HG03378 (cell line): ENCODE data around the gene CPNE4.
A peak's percentile ranks its signal among the peaks of the same experiment; 100 is the strongest.

Experiments used
- ATAC-seq: cut with Tn5 transposase; IDR thresholded peaks from one replicate; pipeline ENCODE4 v1.9.1; 2021; ENCODE audit warnings: mild to moderate bottlenecking, moderate library complexity; ENCODE audit not compliant: unreplicated experiment

The CPNE4 gene

DNA sequence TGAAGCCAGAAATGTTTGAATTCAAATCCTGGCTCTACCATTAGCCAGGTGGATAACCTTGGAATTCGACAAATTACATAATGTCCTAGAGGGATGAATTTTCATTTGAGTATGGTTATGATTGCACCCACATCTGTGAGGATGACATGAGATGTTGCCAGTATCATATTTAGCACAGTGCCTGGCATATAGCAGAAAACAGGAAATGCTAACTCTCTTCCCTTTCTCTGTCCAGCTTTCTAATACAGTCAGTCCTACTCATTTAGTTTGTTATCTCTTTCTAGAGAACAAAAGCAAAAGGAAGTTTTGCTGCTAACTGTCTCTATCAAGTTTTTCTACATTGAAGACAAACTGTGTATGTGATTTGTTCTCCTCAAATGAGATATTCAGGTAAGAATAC lies 231.7 kb downstream of the CPNE4 start:
- ATAC-seq, result no peak

DNA sequence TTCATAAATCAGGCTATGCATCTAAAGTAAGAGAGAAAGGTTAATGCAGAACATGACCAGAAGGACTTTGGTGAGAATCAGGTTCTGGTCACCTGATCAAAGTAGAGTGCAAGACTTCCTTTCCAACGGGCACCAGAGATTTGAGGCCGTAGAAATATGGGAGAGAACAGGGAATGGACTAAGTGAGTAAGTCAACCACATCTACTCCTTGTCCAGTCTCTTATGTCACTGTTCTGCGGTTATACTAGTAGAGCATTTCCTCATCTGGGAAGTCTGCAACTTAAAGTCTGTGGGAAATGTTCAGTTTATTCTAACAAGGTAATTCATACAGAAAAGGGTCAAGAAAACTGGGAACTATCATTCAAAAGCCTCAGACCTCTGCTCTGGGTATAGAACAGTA lies 232.8 kb downstream of the CPNE4 start:
- ATAC-seq, result no peak

DNA sequence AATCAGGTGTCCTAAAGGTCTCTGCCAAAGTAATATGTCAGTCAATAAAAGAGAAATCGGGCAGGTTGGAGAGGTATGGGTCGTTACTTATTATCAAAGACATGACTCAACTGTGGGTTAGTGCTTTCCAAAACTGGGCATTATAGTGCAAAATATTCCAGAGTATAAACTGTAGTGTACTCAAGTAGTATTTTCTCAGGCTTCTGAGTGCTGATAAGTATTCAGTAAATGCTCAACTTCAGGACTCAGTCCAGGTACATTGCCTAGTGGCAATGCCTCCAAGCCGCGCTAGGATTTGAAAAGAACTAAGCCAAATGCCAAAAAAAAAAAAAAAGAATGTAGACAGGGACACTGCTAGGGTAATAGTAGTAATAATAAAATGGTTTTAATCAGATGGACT lies 233.2 kb downstream of the CPNE4 start:
- no peak for ATAC-seq

DNA sequence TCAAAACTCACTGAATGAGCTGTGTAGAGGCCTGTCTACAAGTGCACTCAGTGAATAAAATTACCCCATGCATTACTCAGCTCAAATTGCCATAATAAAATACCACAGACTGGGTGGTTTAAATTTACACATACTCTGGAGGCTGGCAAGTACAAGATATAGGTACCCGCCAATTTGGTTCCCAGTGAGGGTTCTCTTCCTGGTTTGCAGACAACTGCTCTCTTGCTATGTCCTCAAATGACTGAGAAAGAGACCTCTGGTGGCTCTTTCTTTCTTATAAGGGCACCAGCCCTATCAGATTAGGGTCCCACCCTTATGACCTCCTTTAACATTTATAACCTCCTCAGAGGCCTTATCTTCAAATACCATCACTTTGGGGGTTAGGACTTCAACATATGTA lies 237.0 kb downstream of the CPNE4 start:
- ATAC-seq, result no peak

DNA sequence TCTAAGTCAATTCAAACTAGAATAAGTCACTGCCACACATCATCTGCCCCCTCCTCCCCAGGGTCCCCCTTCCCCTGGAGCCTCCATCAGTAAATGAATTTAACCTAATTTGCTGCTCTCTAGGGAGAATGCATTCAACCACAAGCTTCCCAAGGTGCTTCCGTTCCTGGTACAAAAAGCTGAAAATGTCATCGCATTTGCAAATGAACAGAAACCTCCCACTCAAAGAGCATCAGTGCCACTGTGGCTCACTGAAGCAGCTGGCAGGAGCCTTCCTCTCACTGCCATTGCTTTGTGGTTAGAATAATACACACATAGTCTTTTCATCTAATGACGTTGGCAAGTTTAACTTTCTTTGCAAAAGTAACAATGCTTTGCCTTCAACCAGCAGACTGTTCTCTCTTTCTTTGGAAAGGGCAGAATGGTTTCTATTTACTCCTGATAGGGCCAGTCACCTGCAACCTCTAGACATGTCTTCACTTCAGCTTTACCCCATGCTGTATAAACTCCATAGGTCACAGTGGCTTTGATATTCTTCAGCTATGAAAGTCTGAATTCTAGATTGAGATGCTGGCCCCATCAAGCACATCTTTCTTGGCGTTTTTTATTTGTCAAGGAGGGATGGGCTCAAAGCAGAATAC lies 238.1 kb downstream of the CPNE4 start:
- ATAC-seq, result peak; percentile 57

DNA sequence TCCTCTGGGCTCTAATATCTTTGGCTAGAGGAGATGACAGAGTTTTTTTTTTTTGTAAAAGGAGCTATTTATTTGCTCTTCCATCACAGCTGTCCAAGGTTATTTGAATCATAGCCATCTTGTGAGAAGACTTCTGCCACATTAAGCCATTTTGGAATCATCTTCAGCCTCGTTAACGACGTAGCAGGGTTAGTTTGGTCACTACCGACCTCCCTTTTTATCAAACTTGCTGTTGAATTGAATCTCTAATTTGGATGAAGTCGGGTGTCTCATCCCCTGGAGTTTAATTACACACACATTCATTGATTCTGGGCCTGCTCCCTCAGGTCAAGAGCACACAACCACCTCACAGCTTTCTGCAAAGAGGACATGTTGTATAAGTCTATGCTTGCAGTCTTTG lies 238.7 kb downstream of the CPNE4 start:
- no peak for ATAC-seq

DNA sequence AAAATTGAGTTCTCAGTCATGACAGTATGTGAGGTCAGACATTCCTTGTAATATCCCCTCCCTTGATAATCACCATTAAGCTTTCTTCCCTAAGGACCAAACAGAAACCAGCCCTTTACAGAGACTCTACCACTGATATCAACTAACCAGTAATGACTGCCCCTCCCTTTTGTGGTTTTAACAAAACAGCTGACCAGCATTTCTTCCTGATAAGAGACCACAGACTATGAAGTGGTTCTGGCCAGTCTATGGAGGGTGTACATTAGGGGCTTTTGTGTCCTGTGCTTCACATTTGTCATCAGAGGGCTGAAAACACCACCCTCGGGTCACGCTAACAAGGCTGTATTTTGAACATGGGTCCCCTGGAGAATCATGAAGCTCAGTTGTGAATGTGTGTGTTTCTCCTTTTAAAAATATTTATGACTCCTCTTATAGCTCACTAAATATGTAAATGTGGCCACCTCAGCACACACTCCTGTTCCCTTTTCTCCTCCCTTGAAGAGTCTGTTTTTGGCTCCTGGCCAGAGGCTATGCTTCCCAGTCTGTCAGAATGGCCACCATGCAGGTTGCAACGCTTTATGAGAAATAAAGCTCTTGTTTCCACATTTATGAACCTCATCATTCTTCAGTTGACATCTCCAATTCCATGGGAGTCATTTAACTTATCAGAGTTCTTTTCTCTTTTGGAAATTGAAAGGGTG lies 239.3 kb downstream of the CPNE4 start:
- peak; percentile 60 for ATAC-seq

DNA sequence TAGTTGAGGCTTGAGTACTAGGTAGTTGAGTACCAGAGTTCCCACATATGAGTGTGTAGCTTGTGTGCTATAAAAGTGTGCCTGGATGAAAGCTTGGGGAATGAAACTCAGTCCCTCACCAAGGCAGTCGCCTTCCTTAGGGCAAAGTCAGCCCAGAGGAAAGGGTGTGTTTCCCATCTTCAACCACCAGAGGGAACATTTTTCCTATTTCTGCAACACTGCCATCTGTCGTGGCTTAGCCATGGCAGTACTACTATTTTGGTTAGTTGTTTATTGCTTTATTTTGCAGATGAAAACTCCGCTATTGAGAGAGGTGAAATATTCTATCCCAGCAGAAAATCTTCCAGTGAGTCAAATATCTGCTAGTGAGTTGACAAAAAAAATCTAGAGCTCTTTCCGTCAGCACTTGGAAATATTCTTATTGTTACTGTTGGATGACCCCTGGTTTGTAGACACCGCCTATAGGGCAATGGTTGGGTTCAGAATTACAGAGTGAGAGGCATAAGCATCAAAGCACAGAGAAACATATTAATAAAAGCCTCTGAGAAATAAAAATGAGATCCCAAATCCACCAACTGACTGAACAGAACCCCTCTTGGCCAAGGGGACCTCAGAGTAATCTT lies 239.9 kb downstream of the CPNE4 start:
- ATAC-seq, result no peak

DNA sequence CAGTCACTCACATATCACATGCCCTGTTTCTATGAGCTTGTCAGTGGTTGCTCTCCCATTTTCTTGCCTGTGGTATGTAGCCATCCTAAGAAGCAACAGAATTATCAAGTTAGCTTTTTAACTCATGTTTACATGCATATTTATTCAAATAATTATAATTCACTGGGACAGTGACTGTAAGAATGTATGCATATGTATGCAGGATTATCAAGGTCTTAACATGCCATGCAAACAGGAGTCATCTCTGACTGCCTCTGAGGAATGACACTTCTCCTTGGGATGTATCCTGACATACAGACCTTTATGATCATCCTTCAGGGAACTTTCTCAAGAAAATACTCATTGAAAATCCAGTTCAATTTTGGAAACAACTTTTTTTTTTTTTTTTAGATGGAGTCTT lies 240.9 kb downstream of the CPNE4 start:
- no peak for ATAC-seq

DNA sequence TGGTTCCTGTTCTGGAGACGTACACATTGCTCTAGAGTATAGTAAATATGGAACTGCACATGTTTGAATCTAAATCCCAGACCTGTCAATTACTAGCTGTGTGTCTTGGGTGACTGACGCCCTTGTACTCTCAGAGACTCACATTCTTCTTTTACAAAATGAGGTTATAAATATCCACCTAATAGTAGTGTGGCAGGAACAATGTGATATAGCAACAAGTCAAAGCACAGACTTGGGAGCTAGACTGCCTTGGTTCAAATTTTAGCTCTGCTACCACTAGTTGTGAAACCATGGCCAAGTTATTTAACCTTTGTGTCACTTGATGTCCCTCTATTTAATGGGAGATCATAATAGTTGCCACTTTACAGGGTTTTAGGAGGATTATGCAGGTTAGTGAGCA lies 245.6 kb downstream of the CPNE4 start:
- no peak for ATAC-seq

DNA sequence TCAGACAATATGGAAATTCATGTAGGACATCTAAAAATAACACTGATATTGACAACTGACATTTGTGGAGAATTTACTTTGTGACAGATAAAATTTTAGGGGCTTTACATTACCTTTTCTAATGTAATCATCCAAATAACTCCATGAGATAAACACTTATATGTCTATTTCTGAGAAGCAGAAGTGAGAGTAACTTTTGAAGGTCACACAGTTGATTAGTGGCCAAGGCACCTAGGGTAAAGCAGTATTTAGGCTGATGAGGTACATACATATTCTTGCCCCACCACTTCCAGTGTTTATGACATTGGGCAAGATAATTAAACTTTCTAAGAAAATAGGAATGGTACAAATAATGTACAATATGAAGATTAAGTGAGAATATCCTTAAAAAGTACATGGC lies 248.4 kb downstream of the CPNE4 start:
- ATAC-seq, result no peak

DNA sequence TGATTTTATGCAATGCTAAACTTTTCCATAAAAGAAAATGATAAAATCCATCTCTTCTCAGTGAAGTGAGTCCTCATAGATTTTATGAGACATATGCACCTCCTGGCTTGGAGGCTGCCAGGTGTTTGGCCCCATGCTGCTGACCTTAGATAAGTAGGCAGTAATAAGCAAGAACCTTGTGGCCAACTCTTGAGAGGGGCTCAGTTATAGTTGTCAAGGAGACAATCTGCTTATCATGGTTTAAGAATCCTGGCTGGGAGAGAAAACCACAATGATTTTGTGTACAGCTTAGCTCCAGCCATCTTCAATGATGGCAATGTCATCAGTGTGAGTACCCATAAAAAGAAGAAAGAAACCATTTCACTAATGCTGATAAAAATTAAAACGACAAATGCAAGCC lies 252.1 kb downstream of the CPNE4 start:
- no peak for ATAC-seq

DNA sequence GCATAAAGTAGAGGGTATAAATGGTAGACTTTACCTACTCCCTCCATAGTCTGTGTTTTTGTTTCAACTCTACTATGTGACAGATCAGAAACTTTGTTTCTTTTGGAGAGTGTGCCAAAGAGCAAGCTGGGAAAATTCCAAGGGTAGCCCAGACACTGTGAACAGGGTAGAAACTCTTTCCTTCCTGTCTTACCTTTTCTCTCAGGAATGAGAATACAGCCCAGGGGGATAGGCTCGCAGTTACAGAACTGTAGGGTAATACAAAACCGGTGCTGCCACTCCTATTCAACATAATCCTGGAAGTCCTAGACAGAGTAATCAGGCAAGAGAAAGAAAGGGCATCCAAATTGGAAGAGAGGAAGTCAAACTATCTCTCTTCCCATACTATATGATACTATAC lies 256.3 kb downstream of the CPNE4 start:
- no peak for ATAC-seq

DNA sequence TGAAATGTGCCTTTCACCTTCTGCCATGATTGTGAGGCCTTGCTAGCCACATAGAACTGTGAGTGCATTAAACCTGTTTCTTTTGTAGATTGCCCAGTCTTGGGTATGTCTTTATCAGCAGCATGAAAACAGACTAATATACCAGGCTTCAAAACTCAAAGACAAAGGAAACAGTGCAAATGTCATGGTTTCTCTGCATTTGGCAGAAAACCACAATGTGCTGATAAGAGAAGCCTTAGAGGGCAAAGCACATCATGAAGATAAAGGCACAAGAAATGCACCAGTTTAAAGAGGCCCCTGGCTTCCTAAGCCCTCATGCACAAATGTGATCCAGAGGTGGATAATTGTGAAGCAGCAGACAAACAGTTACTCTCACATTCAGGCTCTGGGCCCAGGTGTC lies 259.2 kb downstream of the CPNE4 start:
- ATAC-seq, result no peak

DNA sequence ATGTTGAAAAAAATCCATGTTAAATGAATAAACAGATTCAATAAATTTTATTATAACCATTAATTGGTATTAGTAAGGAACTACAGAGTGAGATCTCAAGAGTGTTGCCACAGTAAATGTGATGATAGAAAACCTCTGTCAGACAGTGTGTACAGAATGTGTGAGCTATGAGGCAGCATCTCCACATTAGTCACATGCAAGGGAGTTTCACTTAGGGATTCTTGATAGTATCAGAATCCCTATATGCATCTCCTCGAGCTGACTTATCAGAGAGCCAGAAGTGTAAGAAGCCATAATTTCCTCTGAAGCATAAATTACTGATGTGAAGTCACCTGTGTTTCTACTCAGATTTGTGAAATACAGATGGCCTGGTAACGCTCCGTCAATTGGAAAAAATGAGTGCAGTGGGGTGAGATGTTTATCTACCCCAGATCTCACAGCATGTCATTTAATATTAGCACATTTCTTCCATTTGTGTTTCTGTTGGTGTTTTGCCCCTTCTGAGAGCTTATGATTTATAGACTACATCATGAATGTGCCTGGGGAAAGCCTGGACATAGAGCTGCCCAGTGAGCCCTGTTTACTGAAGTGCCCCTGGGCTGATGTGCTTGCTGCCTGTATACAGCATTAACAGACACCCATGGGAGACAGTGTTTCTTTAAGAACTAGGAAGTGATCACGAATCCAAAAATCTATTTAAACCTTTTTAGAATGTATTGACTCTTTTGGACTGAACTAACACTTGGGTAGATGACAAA lies 262.4 kb downstream of the CPNE4 start:
- ATAC-seq, result no peak

DNA sequence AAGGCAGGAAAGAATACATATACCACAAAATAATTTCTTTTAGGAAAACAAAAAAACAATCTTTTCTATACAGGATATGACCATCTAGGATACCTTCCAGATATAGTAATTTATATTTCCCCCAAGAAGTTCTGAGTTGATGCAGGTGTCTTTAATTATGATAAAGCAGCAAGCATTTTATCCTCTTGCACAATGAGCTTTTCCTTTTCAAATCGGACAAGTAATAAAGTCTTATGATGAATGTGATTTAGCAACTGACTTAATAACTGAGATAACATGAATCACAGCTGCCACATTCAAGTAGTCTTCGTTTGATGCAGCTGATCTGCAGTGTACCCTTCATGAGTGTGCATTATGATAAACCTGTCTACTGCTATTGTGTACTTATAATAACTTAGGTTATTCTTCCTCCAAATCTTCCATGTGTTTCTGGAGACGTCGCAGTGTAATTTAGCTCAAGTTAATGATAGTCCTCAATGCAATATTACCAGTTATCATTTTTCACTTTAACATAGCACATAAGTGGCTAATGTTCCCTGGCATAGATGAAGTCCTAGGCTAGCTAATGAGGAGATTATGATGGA lies 271.7 kb downstream of the CPNE4 start:
- ATAC-seq, result no peak

DNA sequence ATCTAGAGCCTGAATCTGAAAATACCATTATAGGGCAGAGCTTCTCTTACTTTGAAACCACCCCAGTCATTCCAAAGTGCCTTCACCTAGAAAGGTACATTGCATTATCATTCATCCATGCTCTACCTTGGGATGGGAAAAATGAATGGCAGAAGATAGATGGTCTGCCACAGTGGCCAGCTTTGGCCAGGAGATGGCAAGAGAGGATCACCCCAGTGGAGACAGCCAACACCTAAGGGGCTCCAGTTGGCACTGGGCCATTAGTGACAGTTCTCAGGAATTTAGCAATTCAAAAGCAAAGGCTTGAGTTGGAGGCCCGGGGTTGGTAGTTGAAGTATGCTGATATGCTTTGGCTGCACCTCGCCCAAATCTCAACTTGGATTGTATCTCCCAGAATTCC lies 278.4 kb downstream of the CPNE4 start:
- ATAC-seq, result no peak

DNA sequence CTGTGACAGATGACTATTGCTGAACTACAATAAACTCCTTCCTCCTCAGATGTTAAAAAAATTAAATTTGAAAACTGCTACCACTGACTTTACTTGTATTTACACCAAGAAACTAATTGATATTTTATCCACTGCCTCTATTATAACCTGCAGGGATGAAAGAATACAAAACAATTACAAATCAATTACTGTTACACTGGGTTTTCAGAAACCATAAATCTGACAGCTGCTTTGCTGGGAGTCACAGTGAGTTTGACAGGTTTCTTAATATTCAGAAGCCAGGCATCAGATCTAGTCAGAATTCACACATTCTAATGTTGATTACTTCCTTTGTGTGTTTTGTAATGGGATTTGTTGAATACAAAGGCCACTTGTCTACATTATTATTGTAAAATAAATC lies 279.4 kb downstream of the CPNE4 start:
- ATAC-seq, result no peak

DNA sequence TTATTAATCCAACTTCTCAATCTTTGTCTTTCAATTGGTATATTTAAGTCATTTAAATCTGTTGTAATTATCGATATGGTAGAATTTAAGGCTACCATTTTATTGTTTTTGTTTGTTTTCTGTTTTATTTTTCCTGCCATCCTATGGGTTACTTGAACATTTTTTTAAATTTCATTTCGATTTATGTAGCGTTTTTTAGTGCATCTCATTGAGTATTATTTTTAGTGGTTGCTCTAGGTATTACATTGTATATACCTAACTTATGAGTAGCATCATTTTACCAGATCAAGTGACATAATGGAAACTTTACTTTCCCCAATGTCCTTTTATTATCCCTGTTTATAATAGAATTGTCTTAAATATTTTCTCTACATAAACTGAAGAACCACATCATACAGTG lies 284.6 kb downstream of the CPNE4 start:
- ATAC-seq, result no peak

DNA sequence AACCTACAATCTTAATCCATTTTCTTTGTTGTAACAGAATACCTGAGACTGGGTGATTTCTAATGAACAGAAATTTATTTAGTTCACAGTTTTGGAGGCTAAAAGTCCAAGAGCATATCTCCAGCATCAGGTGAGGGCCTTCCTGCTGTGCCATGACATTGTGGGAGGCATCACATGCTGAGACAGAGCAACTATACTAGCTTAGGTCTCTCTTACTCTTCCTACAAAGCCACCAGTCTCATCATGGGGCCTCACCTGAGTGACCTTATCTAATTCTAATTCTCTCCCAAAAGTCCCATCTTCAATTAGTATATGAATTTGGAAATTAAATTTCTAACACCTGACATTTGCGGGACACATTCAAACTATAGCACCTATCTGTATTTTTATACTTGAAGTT lies 285.0 kb downstream of the CPNE4 start:
- ATAC-seq, result no peak

DNA sequence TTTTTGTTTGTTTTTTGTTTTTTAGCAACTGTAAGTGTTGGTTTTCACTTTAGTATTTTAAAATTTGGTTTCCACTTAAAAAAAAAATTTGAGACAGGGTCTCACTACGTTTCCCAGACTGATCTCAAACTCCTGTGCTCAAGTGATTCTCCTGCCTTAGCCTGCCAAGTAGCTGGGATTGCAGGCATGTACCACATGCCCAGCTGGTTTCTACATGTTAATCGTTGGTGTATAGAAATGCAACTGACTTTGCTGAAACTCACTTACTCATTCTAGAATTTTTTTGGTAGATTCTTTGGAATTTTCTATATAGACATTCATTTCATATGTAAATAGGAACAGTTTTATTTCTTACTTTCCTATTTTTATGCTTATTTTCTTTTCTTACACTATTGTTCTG lies 287.3 kb downstream of the CPNE4 start:
- no peak for ATAC-seq
